WI38 (cell line): ENCODE results near the gene SLC6A18.
A peak's percentile ranks its signal among the peaks of the same experiment; 100 is the strongest.

ENCODE experiments used
- H3K4me3 ChIP-seq: 2 replicates; pipeline ENCODE4 v1.5.1; 2011; ENCODE audit warnings: low read depth, mild to moderate bottlenecking, control low read depth, low read length
- CTCF ChIP-seq: IDR thresholded peaks from 2 replicates; pipeline ENCODE4 v1.5.1; 2012; ENCODE audit warnings: low read depth, mild to moderate bottlenecking, control low read depth, low read length

Gene SLC6A18

DNA sequence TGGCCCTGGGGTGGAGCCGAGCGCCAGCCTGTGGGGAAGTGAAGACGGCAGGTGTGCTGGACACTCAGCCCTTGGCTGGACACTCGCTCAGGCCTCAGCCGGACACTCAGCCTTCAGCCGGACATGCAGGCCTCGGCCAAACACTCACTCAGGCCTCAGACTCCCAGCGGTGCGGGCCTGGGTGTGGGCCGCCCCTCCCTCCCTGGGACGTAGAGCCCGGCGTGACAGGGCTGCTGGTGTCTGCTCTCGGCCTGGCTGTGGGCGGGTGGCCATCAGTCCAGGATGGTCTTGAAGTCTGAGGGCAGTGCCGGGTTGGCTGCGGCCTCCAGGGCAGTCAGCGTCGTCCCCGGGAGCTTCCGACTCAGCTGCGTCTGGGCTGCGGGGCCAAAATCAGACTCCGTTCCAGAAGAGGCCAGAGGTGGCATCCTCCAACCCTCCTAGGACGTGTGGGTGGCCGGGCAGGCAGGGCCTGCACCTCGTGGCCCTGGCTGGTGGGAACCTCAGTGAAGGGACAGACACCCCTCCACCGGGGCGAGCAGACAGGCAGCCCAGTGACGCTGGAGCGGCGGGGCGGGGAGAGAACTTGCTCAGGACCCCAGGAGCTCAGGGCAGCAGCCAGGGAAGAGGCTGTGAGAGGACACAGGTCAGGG, 28.4 kb downstream of the SLC6A18 start:
- H3K4me3 ChIP-seq, result peak overlapping the region; percentile 55
- no peak for TF ChIP-seq CTCF

- TF ChIP-seq CTCF, result no peak
- peak overlapping the region; percentile 60 for H3K4me3 ChIP-seq
These were observed 29.0 kb downstream of the SLC6A18 start for GRCh38 chr5:1254196-1254595.

DNA sequence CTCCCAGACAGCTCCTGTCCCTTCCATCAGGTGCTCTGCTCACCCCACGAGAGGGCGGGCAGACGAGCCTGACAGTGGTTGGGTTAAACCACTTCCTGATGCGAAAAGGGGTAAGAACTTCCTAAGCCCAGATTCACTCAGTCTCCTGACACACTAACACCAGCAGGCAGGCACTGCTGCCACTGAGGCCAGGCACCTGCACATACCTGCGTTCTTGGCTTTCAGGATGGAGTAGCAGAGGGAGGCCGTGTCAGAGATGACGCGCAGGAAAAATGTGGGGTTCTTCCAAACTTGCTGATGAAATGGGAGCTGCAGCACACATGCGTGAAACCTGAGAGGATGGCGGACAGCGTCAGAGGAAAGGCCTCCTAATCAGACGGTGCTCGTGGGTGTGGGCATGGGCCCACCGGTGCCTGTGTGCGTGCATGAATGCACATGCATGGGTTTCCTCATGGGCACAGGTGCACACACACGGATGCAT, 29.9 kb downstream of the SLC6A18 start:
- TF ChIP-seq CTCF, result no peak
- H3K4me3 ChIP-seq, result peak overlapping the region; percentile 63

DNA sequence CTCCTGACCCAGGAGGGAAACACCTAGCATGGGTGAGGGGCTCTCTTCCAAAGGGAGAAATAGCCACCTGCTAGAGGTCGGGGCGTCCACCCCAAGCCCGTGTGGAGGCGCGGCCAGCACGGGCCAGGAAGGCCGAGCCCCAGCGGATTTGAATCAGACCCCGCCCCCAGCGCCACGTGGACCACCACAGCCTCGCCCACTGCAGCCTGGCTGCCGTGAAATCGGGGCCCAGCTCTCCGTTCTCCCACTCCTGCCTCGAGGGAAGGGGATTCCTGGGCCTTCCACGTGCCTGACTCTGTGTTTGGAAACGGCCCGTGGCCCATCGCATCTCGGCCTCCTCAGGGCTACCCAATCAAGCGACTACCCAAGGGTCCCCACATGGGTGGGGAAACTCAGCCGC, 31.6 kb downstream of the SLC6A18 start:
- H3K4me3 ChIP-seq, result no peak overlapping the region
- TF ChIP-seq CTCF, result no peak

DNA sequence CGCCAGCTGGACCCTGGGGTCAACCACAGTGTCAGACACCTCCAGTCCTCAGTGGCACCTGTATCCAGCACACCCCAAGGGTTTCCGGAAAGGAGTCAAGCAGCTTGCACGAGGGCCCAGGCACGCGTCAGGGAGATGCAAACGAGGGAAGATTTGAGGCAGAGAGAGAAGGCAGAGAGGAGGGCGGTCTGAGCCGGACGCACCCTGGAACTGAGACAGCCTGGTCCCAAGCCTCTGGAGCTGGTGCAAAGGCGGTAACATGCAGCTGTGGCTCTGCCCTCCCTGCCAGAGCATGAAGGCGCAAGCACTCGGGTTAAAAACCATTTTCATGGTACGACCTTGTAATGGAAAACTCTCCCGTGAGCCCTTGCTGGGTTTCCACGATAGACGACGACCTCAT, 32.2 kb downstream of the SLC6A18 start:
- no peak for TF ChIP-seq CTCF
- H3K4me3 ChIP-seq, result no peak overlapping the region

GRCh38 chr5:1257841-1258240, 32.7 kb downstream of the SLC6A18 start:
- no peak for TF ChIP-seq CTCF
- H3K4me3 ChIP-seq, result no peak overlapping the region

- TF ChIP-seq CTCF, result no peak
- peak overlapping the region; percentile 61 for H3K4me3 ChIP-seq
These were observed 34.8 kb downstream of the SLC6A18 start for GRCh38 chr5:1259806-1260480.
